Left kidney (tissue), 2 donors: Measurements from ENCODE around the gene TDP2. TPM values are rescaled to one million over a fixed set of nuclear protein-coding genes. Genes with fewer than 3 reads are reported as not detected.
A peak's percentile ranks its signal among the peaks of the same experiment; 100 is the strongest.
"Not testable (repeated sequence)": the region's sequence is repeated elsewhere in the genome, so short reads cannot be mapped to it uniquely, and the experiment has no call there.

Experiments
- DNase-seq: peaks from one replicate; pipeline ENCODE4 v3.0.0-alpha.2; 2013
- polyA plus RNA-seq: library from polyadenylated mRNA; unstranded; fragments of 120-200 nt; gene quantifications from one replicate; pipeline ENCODE4 v1.2.1, GENCODE V29; 2013; ENCODE audit not compliant: insufficient read length

The TDP2 gene
- polyA plus RNA-seq, 1 donor: 68.8 TPM

- no peak for DNase-seq
Observed at GRCh38 chr6:24649691-24650090, 17.0 kb downstream of the TDP2 start.

DNA sequence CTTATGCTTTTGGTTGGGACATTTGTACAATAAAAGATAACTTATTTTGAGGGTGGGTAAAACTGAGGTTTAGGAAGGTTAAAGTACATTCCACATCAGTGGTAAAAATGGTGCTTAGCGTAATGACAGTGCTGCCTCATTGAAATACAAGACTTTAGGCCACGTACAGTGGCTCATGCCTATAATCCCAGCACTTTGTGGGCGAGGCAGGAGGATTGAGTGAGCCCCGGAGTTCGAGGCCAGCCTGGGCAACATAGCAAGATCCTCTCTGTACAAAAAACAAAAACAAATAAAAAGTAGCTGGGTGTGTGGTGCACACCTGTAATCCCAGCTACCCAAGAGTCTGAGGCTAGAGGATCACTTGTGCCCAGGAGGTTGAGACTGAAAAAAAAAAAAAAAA lies 18.4 kb downstream of the TDP2 start:
- DNase-seq: no peak

DNA sequence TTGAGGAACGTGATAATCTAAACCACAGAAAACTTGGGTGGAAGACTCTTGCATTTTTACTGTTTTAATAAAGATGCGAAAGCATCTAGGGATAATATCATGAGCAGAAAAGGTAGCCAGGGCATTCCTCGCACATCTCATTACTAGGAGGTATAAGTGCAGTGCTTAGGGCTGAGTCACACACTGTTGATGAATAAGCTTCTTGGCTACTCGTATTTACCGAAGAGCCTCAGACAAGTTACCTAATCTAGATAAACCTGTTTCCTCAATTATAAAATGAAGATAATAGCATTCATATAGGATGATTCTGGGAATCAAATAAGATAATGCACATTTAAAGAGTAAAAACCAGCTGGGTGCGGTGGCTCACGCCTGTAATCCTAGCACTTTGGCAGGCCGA lies 19.9 kb downstream of the TDP2 start:
- DNase-seq: no peak

DNA sequence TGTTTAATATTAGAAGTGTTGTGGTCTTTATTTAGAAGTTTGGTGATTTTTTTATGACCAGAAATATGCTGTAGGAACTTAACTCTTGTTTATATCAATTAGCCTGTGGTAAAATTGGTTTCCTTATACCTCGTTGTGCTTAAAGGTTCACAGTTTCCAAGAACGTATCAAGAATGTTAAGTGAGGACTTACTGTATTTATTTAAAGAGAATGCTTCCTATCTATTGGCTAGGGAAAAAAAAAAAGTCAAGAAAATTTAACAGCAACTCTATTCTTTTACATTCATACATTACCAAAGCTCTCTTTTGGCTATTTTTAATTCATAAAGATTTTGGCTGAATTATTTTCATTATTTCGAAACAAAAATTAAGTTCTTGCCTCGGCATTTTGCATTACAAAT lies 22.3 kb downstream of the TDP2 start:
- DNase-seq: no peak

- no peak for DNase-seq
Observed at GRCh38 chr6:24643920-24644319, 22.8 kb downstream of the TDP2 start.

DNA sequence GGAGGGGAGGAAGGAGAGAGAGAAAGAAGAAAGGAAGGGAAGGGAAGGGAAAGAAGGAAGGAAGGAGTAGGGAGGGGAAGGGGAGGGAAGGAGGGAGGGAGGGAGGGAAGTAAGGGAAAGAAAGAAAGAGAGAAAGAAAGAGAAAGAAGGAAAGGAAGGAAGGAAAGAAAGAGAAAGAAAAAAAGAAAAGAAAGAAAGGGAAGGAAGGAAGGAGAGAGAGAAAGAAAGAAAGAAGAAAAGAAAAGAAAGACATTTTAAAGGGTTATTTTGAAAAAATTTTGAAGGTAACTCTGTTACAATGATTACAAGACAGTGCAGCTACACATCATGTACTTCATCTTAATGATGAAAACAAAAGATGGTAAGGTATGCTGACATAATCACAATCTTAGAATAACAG lies 24.6 kb downstream of the TDP2 start:
- no peak for DNase-seq

DNA sequence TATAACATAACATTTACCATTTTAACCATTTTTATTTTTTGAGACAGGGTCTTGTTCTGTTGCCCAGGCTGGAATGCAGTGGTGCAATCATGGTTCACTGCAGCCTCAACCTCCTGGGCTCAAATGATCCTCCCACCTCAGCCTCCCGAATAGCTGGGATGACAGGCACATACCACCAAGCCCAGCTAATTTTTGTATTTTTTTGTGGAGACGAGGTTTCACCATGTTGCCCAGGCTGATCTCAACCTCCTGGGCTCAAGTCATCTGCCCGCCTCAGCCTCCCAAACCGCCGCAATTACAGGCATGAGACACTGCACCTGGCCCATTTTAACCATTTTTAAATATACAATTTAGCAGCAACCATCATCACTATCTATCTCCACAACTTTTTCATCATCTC lies 26.1 kb downstream of the TDP2 start:
- DNase-seq: not testable (repeated sequence)

- DNase-seq: no peak
Observed at GRCh38 chr6:24640166-24640565, 26.5 kb downstream of the TDP2 start.

GRCh38 chr6:24636681-24637080 lies 30.0 kb downstream of the TDP2 start:
- no peak for DNase-seq

GRCh38 chr6:24632573-24632972 lies 34.1 kb downstream of the TDP2 start:
- no peak for DNase-seq

GRCh38 chr6:24631671-24632070 lies 35.0 kb downstream of the TDP2 start:
- DNase-seq: no peak

GRCh38 chr6:24630856-24631505 lies 35.7 kb downstream of the TDP2 start:
- DNase-seq: no peak

GRCh38 chr6:24621626-24622289 lies 44.9 kb downstream of the TDP2 start:
- DNase-seq: peak; percentile 38

DNA sequence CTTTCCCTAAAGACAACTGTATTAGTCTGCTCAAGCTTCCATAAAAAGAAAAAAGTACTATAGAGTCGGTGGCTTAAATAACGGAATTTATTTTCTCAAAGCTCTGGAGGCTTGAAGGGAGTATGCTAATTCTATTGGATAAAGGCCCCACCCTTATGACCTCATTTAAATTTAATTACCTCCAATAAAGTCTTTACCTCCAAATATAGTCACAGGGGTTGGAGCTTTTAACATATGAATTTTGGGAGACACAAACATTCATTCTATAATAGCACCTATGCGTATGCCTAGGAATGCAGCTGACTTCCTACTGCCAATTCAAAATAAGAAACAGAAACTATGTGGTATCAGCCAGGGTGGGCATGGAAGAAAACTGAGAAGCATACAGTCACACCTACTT lies 46.1 kb downstream of the TDP2 start:
- no peak for DNase-seq

DNA sequence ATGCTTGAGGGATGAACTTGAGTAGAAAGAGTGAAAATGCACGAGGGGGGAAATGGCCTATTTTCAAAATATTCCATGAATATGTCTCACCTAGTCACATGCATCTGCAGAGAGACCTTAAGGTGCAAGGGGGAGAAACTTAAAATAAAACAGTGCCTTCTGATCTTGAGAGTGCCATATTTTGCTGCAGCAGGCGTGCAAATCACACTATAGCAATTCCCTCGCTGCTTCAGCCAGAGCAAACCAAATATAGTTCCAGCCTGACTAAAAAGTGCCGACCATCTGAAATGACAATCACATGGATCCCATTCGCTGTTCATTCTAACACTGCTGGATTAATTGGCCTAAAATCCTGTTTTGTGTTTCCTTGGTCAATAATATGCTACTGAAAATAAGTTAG lies 47.0 kb downstream of the TDP2 start:
- DNase-seq: no peak

DNA sequence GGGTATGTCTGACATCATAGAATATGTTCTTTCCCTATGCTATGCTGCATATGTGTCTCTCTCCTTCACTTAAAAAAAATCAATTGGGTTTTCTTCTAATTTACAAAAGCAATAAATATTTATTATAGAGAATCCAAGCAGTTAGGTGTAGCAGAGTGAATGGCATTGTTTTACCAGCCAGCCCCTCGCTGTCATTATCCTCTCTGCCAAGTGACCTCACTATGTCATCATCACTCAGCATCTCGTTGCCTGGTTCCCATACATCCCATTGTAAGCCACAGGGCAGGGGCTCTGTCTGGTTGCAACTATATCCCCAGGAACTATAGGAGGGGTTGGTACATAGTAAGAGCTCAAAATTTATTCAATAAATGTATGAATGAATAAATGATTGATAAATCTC lies 52.1 kb downstream of the TDP2 start:
- no peak for DNase-seq

DNA sequence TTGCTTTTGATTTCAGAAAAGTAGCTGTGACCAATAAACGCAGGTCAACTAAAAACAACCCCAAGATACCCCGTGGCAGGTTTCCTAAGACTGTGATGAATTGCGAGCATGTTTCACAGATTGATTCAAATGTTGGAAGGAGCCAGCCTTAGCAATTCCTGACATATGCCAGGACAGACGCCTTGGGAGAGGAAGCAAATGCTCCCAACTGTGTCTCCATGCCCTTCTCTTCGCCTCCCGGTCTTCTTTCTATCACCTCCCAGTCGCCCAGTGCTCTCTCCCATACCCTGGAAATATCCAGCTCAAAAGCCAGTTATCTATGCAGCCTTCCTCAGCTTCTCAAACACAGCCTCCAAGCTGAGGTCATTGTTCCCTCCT lies 52.7 kb downstream of the TDP2 start:
- DNase-seq: no peak

- no peak for DNase-seq
Observed at GRCh38 chr6:24613361-24614042, 53.2 kb downstream of the TDP2 start.

GRCh38 chr6:24610672-24611071 lies 56.0 kb downstream of the TDP2 start:
- no peak for DNase-seq

DNA sequence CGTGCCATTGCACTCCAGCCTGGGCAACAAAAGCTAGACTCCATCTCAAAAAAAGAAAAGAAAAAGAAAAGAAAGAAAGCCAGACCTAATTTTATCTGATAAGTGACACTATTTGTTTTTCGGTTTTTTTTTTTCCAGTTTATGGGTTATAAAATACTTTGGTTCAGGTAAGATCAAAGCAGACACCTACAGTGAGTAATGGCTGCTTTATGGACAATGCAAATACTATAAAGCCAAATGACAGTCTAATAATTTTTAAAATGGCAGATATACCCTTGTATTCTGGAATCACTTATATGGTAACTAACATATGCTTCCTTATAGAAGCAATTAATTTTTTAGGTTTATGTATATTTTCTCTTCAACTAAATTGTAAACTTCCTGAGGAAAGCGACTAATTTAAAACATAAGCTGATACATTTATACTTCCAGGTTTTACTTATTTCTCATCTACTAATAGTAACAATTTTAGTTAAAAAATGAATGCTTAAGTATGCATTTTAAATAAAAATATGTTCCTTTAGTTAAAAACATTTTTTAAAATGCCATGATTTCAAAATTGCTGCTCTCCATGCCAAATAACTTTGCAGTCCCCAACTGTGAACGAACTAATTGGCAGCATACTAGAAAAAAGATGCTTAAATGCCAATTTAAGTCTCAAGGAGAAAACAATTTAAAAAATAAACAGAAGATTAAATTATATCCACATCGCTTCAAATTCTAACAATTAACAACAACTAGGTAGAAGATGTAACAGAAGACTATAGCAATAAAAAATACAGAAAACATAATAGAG lies 59.2 kb downstream of the TDP2 start:
- no peak for DNase-seq

- no peak for DNase-seq
Observed at GRCh38 chr6:24606200-24606930, 60.3 kb downstream of the TDP2 start.

DNA sequence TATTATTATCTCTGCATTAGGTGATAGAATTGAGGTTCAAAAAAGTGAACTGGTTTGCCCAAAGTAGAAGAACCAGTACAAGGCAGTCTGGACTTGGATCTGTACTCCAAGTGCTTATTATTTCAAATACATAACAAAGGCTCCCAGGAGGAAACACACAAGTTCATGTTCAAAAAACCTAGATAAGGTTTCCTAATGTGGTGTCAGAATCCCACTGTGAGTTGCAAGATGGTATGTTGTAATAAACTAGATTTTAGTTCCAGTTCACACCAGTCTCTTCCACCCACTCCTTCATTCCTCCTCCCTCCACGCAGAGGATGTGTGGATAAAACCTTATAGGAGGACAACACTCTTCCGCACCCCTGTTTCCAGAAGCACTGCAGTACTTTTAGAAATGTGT lies 63.5 kb downstream of the TDP2 start:
- DNase-seq: no peak
